HEK293 (cell line): ENCODE data around the gene CASP10.
"Not testable (repeated sequence)": the region's sequence is repeated elsewhere in the genome, so short reads cannot be mapped to it uniquely, and the experiment has no call there.

Experiments
- CTCF ChIA-PET: fragments of 350-600 bp; formaldehyde crosslinking; extraction: SDS; loops from one replicate; lab custom pipeline; 2021; ENCODE audit warnings: antibody characterized with exemption; lab: Yijun Ruan, JAX
- POLR2A ChIA-PET: fragments of 300-600 bp; formaldehyde crosslinking; extraction: SDS; loops from one replicate; lab custom pipeline; 2020; ENCODE audit warnings: antibody characterized with exemption, inconsistent platforms; lab: Yijun Ruan, JAX
- H3K27ac ChIP-seq: fragments of 200-500 bp; sonication (Bioruptor generic); 2 replicates; pipeline ENCODE4 v1.5.1; 2014; ENCODE audit warnings: low read depth, low read length, control low read depth, inconsistent platforms; ENCODE audit errors: extremely low read depth
- H3K36me3 ChIP-seq, 2 experiments: fragments of 200-500 bp in 1 of 2; sonication (Bioruptor generic) in 1 of 2; 1 replicate in 1 of 2; 2 replicates in 1 of 2; pipeline ENCODE4 v1.5.1; 2014 to 2017; ENCODE audit warnings: inconsistent platforms in 2 of 2, low read length in 2 of 2; ENCODE audit not compliant: control insufficient read depth in 2 of 2, insufficient read depth in 1 of 2
- H3K4me1 ChIP-seq: fragments of 200-500 bp; sonication (Bioruptor generic); 2 replicates; pipeline ENCODE4 v1.5.1; 2014; ENCODE audit warnings: mild to moderate bottlenecking, low read length, inconsistent platforms; ENCODE audit not compliant: control insufficient read depth, insufficient read depth
- H3K4me3 ChIP-seq: 2 replicates; pipeline ENCODE4 v1.5.1; 2011; ENCODE audit warnings: low read depth, mild to moderate bottlenecking, control low read depth, low read length, moderate library complexity
- H3K9me3 ChIP-seq: fragments of 200-500 bp; sonication (Bioruptor generic); 2 replicates; pipeline ENCODE4 v1.5.1; 2014; ENCODE audit warnings: low read depth, low read length, inconsistent platforms; ENCODE audit not compliant: control insufficient read depth, insufficient read depth
- PRDM1 ChIP-seq: fragments of 450-650 bp; formaldehyde crosslinking; IDR thresholded peaks from 2 replicates; pipeline ENCODE4; 2016; ENCODE audit warnings: missing biosample characterization, missing genetic modification characterization
- SP2 ChIP-seq: fragments of 450-650 bp; formaldehyde crosslinking; IDR thresholded peaks from 2 replicates; pipeline ENCODE4 v1.5.1; 2016; ENCODE audit warnings: missing biosample characterization, missing genetic modification characterization
- ZBTB49 ChIP-seq: fragments of 450-650 bp; formaldehyde crosslinking; IDR thresholded peaks from 2 replicates; pipeline ENCODE4 v1.5.1; 2016; ENCODE audit warnings: missing biosample characterization, missing genetic modification characterization, low read depth
- ZNF16 ChIP-seq: fragments of 450-650 bp; formaldehyde crosslinking; IDR thresholded peaks from 2 replicates; pipeline ENCODE4 v1.5.1; 2016; ENCODE audit warnings: low read depth, missing biosample characterization, missing genetic modification characterization
- ZNF169 ChIP-seq: fragments of 450-650 bp; formaldehyde crosslinking; IDR thresholded peaks from 2 replicates; pipeline ENCODE4 v1.5.1; 2016; ENCODE audit warnings: missing biosample characterization, missing genetic modification characterization
- ZNF248 ChIP-seq: fragments of 450-650 bp; formaldehyde crosslinking; IDR thresholded peaks from 2 replicates; pipeline ENCODE4 v1.5.1; 2017; ENCODE audit warnings: missing biosample characterization, missing genetic modification characterization
- ZNF518A ChIP-seq: fragments of 450-650 bp; formaldehyde crosslinking; conservative IDR thresholded peaks from 2 replicates; pipeline ENCODE4 v1.5.1; 2016; ENCODE audit warnings: low read depth, missing biosample characterization, missing genetic modification characterization
- ZNF544 ChIP-seq: fragments of 450-650 bp; formaldehyde crosslinking; IDR thresholded peaks from 2 replicates; pipeline ENCODE4 v1.5.0; 2017; ENCODE audit warnings: missing biosample characterization, missing genetic modification characterization
- ZNF580 ChIP-seq: fragments of 450-650 bp; formaldehyde crosslinking; IDR thresholded peaks from 2 replicates; pipeline ENCODE4 v1.5.1; 2016; ENCODE audit warnings: missing biosample characterization, missing genetic modification characterization
- ZNF621 ChIP-seq: fragments of 450-650 bp; formaldehyde crosslinking; IDR thresholded peaks from 2 replicates; pipeline ENCODE4 v1.5.1; 2017; ENCODE audit warnings: missing biosample characterization, missing genetic modification characterization
- ZNF792 ChIP-seq: fragments of 450-650 bp; formaldehyde crosslinking; IDR thresholded peaks from 2 replicates; pipeline ENCODE4 v1.5.1; 2016; ENCODE audit warnings: missing biosample characterization, missing genetic modification characterization
- ZNF843 ChIP-seq: fragments of 450-650 bp; formaldehyde crosslinking; IDR thresholded peaks from 2 replicates; pipeline ENCODE4 v1.5.1; 2016; ENCODE audit warnings: missing biosample characterization, missing genetic modification characterization
- TF ChIP-seq, protein P1 (sequence below): fragments of 450-650 bp; formaldehyde crosslinking; IDR thresholded peaks from 2 replicates; pipeline ENCODE4 v1.5.1; 2017; ENCODE audit warnings: missing biosample characterization, missing genetic modification characterization
- TF ChIP-seq, protein P2 (sequence below): fragments of 450-650 bp; IDR thresholded peaks from 2 replicates; pipeline ENCODE4 v1.5.1; 2018; ENCODE audit warnings: missing biosample characterization, missing genetic modification characterization

Gene CASP10

DNA sequence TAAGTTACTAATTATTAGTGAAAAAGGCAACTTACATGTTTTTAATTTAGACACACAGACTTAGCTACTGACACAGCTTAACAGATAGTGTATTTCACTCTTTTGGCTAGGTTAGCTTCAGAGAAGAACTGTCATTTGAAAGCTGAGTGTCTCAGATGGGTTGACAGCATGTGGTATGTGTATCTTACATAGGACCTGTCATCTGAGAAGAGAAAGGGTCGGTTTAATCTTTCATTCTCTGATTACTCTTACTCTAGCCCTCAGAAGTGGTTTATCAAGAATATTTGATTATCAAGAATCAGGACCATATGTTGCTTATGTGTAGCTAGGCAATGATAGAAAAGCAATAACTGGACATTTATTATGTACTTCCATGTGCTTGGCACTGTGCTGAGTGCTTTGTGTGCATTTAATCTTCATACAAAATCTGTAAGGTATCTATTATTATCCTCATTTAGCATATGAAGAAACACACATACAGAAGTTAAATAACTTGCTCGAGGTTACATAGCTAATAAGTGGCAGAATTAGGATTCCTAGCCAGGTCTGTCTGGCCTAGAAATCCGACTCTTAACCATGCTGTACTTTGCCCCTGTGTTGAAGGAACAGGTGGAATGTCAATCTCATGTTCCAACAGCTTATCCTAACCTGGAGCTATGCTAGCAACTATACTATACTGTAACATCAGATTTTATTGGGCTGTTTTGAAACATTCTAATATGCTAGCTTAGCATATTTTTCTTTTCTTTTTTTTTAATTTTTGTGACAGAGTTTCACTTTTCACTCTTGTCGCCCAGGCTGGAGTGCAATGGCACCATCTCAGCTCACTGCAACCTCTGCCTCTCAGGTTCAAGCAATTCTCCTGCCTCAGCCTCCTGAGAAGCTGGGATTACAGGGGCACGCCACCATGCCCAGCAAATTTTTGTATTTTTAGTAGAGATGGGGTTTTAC lies 38.6 kb upstream of the CASP10 start (continued):
- no peak for TF ChIP-seq ZNF518A
- TF ChIP-seq ZNF169 (tag by site-specific recombination): no peak
- no peak for TF ChIP-seq ZNF248 (tag by site-specific recombination)
- TF ChIP-seq ZNF792 (tag by site-specific recombination): no peak
- TF ChIP-seq ZNF544: no peak
- TF ChIP-seq ZBTB49 (tag by site-specific recombination): no peak
- TF ChIP-seq, all 188 proteins: peak for 0

DNA sequence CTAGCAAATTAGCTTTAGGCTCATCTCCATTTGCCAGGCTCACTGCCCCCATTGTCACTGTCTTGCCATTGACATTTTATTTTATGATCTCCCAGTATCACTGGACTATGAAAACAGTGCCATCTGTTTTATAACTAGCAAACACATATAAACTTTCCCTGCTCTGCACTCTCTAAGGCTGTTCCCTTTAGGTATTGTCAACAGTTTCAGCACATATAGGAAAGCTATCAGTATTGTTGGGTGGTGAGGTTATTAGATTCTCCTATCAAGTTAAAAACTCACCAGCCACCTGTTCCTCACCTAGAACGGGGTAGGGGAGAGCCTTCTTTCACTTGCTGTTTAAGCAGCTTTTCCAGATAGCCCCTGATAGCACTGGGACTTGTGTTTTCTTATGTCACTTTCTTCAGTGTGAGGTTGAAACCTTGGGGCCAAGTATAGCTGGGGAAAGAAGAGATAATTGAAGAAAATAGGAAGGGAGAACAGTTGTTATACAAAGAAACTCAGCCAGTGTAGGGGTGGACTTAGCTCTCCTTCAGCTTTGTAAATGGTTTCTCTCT lies 34.4 kb upstream of the CASP10 start:
- no peak overlapping the region for H3K27ac ChIP-seq
- peak; percentile 16; the same call in 1 of the 2 replicates for TF ChIP-seq PRDM1 (tag by site-specific recombination)
- TF ChIP-seq ZNF621: no peak
- TF ChIP-seq, protein P1, sequence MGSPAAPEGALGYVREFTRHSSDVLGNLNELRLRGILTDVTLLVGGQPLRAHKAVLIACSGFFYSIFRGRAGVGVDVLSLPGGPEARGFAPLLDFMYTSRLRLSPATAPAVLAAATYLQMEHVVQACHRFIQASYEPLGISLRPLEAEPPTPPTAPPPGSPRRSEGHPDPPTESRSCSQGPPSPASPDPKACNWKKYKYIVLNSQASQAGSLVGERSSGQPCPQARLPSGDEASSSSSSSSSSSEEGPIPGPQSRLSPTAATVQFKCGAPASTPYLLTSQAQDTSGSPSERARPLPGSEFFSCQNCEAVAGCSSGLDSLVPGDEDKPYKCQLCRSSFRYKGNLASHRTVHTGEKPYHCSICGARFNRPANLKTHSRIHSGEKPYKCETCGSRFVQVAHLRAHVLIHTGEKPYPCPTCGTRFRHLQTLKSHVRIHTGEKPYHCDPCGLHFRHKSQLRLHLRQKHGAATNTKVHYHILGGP: no peak
- peaks cover 0 to 18% of the 10 kb centered on the region in 2 experiments; a peak in 2 of 3 replicates for H3K36me3 ChIP-seq
- H3K4me1 ChIP-seq: no peaks in the 10 kb centered on the region
- ChIA-PET CTCF (interaction anchor here (0.7 to 1.5 kb wide), 9 partner anchors 9 to 186 kb away, joined by 3 to 6 read pairs (median 3); no protein-coding TSS in a partner anchor), POLR2A (no interaction called here)
- no peak overlapping the region for H3K4me3 ChIP-seq
- H3K9me3 ChIP-seq: no peaks in the 10 kb centered on the region

DNA sequence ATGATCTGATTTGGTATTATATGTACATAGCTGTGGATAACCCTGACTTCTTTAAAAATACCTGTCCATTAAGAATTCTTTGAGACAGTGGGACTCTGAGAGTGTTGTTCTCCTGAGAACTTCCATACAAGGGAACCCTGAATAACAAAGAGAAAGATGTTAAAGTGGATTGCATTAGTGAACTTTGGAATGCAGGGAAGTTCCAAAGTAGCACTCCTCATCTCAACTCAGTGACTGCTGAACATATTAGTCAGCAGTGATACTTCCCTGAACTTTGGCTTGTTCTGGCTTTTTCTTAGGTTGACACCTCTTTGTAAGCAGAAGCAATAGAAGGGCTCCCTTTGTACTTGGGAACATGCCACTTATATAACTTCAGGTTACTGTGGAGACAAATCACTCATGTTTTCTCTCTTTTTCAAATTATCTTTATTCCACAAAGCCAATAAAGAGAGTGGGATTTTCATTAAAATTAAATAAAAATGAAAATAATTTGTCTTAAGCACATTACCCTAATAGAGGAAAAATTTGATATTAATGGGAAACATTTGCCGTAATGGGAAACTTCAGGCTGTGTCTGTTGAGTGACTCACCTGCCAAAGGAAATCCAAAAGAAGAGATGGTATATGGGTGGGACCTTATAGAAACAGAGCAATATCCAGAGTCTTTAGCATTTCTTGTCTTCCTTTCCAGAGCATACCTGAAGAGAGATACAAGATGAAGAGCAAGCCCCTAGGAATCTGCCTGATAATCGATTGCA lies 33.7 kb upstream of the CASP10 start:
- TF ChIP-seq ZNF16 (tag by site-specific recombination) (no peak), SP2 (tag by site-specific recombination) (no peak), ZNF580 (tag by site-specific recombination) (no peak), ZNF792 (tag by site-specific recombination) (no peak), ZNF843 (no peak)
- TF ChIP-seq, protein P2, sequence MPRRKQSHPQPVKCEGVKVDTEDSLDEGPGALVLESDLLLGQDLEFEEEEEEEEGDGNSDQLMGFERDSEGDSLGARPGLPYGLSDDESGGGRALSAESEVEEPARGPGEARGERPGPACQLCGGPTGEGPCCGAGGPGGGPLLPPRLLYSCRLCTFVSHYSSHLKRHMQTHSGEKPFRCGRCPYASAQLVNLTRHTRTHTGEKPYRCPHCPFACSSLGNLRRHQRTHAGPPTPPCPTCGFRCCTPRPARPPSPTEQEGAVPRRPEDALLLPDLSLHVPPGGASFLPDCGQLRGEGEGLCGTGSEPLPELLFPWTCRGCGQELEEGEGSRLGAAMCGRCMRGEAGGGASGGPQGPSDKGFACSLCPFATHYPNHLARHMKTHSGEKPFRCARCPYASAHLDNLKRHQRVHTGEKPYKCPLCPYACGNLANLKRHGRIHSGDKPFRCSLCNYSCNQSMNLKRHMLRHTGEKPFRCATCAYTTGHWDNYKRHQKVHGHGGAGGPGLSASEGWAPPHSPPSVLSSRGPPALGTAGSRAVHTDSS (tag by site-specific recombination): no peak
- H3K36me3 ChIP-seq: peaks cover 0 to 18% of the 10 kb centered on the region in 2 experiments; a peak in 2 of 3 replicates
- no peaks in the 10 kb centered on the region for H3K4me1 ChIP-seq
- ChIA-PET CTCF (interaction anchor here (0.7 to 1.5 kb wide), 8 partner anchors 9 to 186 kb away, joined by 3 to 6 read pairs (median 3); no protein-coding TSS in a partner anchor), POLR2A (no interaction called here)
- no peak overlapping the region for H3K27ac ChIP-seq
- H3K9me3 ChIP-seq: no peaks in the 10 kb centered on the region
- H3K4me3 ChIP-seq: no peak overlapping the region

GRCh38 chr2:201149821-201150165 lies 33.1 kb upstream of the CASP10 start:
- CTCF ChIA-PET: interaction anchor here (0.7 to 1.3 kb wide), 2 partner anchors 8 to 442 kb away, joined by 4 to 6 read pairs; no protein-coding TSS in a partner anchor
- H3K4me3 ChIP-seq, H3K27ac ChIP-seq, H3K9me3 ChIP-seq, POLR2A ChIA-PET, H3K4me1 ChIP-seq: not testable (repeated sequence)
- H3K36me3 ChIP-seq: peaks cover 0 to 18% of the 10 kb centered on the region in 2 experiments; a peak in 2 of 3 replicates
